ENCODE measurements around the gene PACRG. TPM values are rescaled to one million over a fixed set of nuclear protein-coding genes. Genes with fewer than 3 reads are reported as not detected.

The PACRG gene
- total RNA-seq, 1 donor from 2014 or later, result 1.1 TPM

- Mint-ChIP-seq H3K9me3 (ENCODE audit: low read depth) (peaks cover 8% of the 10 kb centered on the region), H3K4me1 (ENCODE audit: low read depth) (peaks cover 5% of the 10 kb centered on the region)
- DNase-seq (ENCODE audit: low spot score), result no peak
Measured at GRCh38 chr6:162917506-162917905, 189.7 kb downstream of the PACRG start.

GRCh38 chr6:162921062-162921461, 193.3 kb downstream of the PACRG start:
- no peak overlapping the region for H3K4me3 Mint-ChIP-seq (ENCODE audit: unreplicated experiment)
- H3K36me3 Mint-ChIP-seq (ENCODE audit: low read depth), result peaks cover 7% of the 10 kb centered on the region
- H3K27ac Mint-ChIP-seq (ENCODE audit: unreplicated experiment), result no peak overlapping the region
- no peak for DNase-seq (ENCODE audit: low spot score)
- peaks cover 40% of the 10 kb centered on the region for H3K9me3 Mint-ChIP-seq (ENCODE audit: low read depth)
- peaks cover 8% of the 10 kb centered on the region for H3K4me1 Mint-ChIP-seq (ENCODE audit: low read depth)
- no peak for TF ChIP-seq CTCF (IDR thresholded peaks at IDR 0.05)
- no peaks in the 10 kb centered on the region for H3K27me3 Mint-ChIP-seq (ENCODE audit: low read depth)

More at GRCh38 chr6:162917506-162917905, 189.7 kb downstream of the PACRG start:
- no peak for TF ChIP-seq CTCF (IDR thresholded peaks at IDR 0.05)
- Mint-ChIP-seq H3K27me3 (ENCODE audit: low read depth) (no peaks in the 10 kb centered on the region), H3K36me3 (ENCODE audit: low read depth) (no peaks in the 10 kb centered on the region), H3K27ac (ENCODE audit: unreplicated experiment) (no peak overlapping the region), H3K4me3 (ENCODE audit: unreplicated experiment) (no peak overlapping the region)

- H3K27ac Mint-ChIP-seq (ENCODE audit: unreplicated experiment), result no peak overlapping the region
- H3K27me3 Mint-ChIP-seq (ENCODE audit: low read depth), result no peaks in the 10 kb centered on the region
- no peak overlapping the region for H3K4me3 Mint-ChIP-seq (ENCODE audit: unreplicated experiment)
- peaks cover 40% of the 10 kb centered on the region for H3K9me3 Mint-ChIP-seq (ENCODE audit: low read depth)
- H3K4me1 Mint-ChIP-seq (ENCODE audit: low read depth), result peaks cover 8% of the 10 kb centered on the region
- H3K36me3 Mint-ChIP-seq (ENCODE audit: low read depth), result peaks cover 7% of the 10 kb centered on the region
- TF ChIP-seq CTCF (IDR thresholded peaks at IDR 0.05), result no peak
- no peak for DNase-seq (ENCODE audit: low spot score)
Measured at GRCh38 chr6:162921510-162922040, 193.8 kb downstream of the PACRG start.

GRCh38 chr6:162922563-162923166, 194.9 kb downstream of the PACRG start:
- H3K4me3 Mint-ChIP-seq (ENCODE audit: unreplicated experiment), result no peak overlapping the region
- no peak for TF ChIP-seq CTCF (IDR thresholded peaks at IDR 0.05)
- H3K27me3 Mint-ChIP-seq (ENCODE audit: low read depth), result no peaks in the 10 kb centered on the region
- H3K36me3 Mint-ChIP-seq (ENCODE audit: low read depth), result peaks cover 10% of the 10 kb centered on the region
- H3K4me1 Mint-ChIP-seq (ENCODE audit: low read depth), result peaks cover 4% of the 10 kb centered on the region
- no peak overlapping the region for H3K27ac Mint-ChIP-seq (ENCODE audit: unreplicated experiment)
- DNase-seq (ENCODE audit: low spot score), result no peak
- peaks cover 44% of the 10 kb centered on the region for H3K9me3 Mint-ChIP-seq (ENCODE audit: low read depth)

- H3K27ac Mint-ChIP-seq (ENCODE audit: unreplicated experiment), result no peak overlapping the region
- peaks cover 30% of the 10 kb centered on the region for H3K9me3 Mint-ChIP-seq (ENCODE audit: low read depth)
- H3K36me3 Mint-ChIP-seq (ENCODE audit: low read depth), result peaks cover 15% of the 10 kb centered on the region
- DNase-seq (ENCODE audit: low spot score), result no peak
- H3K27me3 Mint-ChIP-seq (ENCODE audit: low read depth), result no peaks in the 10 kb centered on the region
- TF ChIP-seq CTCF (IDR thresholded peaks at IDR 0.05), result no peak
- no peaks in the 10 kb centered on the region for H3K4me1 Mint-ChIP-seq (ENCODE audit: low read depth)
- H3K4me3 Mint-ChIP-seq (ENCODE audit: unreplicated experiment), result no peak overlapping the region
Measured at GRCh38 chr6:162934844-162935243, 207.1 kb downstream of the PACRG start.
